SKM-1 treated with dmso at 0.1 percent for 144 hours (cell line): ENCODE measurements around the gene TBXA2R.
"Not testable (repeated sequence)": the region's sequence is repeated elsewhere in the genome, so short reads cannot be mapped to it uniquely, and the experiment has no call there.

Source experiments
- DNase-seq: peaks from one replicate; lab custom pipeline; 2025; ENCODE audit not compliant: unreplicated experiment; lab: John Stamatoyannopoulos, UW

TBXA2R gene

DNA sequence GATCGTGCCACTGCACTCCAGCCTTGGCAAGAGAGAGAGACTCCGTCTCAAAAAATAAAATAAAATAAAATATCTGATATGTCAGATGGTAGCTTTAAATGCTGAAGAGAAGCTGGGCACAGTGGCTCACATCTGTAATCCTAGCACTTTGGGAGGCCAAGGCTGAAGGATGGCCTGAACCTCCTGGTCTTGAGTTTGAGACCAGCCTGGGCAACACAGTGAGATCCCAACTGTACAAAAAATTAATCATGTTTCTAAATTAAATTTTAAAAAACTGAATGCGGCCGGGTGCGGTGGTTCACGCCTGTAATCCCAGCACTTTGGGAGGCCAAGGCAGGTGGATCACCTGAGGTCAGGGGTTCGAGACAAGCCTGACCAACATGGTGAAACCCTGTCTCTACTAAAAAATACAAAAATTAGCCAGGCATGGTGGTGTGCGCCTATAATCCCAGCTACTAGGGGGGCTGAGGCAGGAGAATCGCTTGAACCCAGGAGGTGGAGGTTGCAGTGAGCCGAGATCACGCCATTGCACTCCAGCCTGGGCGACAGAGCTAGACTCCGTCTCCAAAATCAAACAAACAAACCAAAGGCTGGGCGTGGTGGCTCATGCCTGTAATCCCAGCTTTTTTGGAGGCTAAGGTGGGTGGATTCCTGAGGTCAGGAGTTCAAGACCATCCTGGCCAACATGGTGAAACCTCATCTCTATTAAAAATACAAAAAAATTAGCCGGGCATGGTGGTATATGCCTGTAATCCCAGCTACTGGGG is 22.5 kb downstream of the TBXA2R start:
- not testable (repeated sequence) for DNase-seq

DNA sequence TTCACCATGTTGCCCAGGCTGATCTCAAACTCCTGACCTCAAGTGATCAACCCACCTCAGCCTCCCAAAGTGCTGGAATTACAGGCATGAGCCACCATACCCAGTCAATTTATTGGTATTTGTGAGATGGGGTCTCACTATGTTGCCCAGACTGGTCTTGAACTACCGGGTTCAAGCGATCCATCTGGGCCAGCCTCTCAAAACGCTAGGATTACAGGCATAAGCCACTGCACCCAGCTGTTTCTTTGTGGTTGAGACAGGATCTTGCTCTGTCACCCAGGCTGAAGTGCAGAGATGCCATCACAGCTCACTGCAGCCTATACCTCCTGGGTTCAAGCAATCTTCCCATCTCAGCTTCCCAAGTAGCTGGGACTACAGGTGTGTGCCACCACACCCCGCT is 24.9 kb downstream of the TBXA2R start:
- DNase-seq = not testable (repeated sequence)

DNA sequence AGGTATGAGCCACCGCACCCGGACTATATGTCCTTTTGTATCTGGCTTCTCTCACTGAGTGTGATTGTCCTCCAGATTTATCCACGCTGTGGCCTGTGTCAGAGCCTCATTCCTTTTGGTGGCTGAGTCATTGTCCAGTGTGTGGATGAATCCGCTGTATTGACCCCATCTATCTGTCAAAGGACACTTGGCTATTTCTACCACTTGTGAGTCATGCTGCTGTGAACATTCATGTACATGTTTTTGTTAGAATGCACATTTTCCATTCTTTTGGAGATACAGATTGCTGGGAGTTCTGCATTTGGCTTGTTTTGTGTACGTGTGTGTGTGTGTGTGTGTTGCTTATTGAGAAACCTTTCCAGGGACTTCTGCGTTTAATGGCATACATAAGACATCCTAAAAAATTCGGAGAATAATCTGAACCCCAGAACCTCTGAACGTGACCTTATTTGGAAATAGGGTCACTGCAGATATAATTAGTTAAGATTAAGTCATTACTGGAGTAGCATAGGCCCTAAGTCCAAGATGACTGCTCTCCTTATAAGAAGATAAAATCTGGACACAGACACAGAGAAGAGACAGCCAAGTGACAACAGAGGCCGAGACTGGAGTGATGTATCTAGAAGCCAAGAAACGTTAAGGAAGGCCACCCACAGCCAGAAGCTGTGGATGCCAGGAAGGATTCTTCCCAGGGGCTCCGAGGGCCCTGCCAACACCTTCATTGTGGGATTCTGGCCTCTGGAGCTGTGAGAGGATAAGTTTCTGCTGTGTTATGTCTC is 26.3 kb downstream of the TBXA2R start:
- DNase-seq = no peak

DNA sequence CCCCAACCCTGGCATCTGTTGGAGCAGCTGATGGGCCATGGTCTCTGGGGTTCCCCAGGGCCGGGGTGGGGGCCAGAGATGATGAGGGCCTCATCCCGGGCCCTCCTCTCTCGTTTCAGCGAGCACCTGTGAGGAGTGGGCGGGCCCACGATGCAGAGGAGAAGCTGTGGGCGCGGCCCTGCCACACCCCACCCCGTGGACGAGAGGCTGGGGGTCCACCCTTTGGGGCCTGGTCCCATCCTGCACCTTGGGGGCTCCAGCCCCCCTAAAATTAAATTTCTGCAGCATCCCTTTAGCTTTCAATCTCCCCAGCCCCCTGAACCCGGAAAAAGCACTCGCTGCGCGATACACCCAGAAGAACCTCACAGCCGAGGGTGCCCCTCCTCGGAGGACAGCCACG is 28.3 kb downstream of the TBXA2R start:
- no peak for DNase-seq

DNA sequence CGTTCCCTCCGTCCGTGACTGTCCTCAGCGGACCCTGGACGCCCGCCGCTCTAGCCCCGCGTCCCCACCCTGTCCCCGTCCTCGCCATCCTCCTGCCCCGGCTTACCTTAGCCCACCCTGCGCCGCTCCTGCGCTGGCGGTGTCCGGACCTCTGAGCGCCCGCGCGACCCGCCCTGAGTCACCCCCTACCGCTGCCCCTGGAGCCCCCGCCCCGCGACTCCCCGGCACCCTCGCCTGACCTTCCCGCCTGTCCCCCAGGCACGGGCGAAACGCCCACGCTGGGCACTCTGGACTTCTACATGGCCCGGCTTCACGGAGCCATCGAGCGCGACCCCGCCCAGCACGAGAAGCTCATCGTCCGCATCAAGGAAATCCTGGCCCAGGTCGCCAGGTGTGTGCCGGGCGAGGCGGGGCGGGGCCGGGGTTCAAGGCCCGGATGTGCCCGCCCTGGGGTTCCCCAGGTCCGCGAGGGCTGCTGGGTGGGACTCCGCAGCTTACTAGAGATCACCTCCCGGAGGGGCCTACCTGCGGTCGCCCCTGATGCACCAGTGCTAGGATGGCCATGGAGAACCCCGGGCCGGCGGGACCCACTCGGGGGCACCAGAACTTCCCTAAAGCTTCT is 28.8 kb downstream of the TBXA2R start:
- no peak for DNase-seq

DNA sequence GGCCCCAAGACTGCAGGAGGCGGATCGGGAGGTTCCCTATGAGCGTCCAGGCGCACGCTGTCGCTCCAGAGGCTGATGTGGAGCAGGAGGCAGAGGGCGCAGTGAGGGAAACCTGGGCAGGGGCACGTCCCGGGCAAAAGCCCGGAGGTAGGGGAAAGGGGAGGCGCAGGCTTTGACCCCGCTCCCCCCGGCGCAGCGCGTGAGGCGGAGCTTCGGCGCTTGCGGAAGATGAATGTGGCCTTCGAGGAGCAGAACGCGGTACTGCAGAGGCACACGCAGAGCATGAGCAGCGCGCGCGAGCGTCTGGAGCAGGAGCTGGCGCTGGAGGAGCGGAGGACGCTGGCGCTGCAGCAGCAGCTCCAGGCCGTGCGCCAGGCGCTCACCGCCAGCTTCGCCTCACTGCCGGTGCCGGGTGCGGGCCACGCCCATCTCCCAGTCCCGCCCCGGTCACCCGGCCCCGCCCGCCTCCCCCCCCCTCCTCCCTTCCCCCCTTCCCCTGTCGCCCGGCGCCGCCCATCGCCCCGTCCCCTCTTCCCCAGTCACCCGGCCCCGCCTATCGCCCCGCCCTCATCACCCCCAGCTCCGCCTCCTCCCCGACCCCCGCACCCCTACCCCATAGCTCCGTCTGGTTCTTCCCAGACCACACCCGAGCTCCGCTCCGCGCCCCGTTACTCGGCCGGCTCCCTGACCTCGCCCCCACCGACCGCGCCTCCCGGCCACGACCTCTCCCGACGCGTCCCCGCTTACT is 29.8 kb downstream of the TBXA2R start:
- no peak for DNase-seq

DNA sequence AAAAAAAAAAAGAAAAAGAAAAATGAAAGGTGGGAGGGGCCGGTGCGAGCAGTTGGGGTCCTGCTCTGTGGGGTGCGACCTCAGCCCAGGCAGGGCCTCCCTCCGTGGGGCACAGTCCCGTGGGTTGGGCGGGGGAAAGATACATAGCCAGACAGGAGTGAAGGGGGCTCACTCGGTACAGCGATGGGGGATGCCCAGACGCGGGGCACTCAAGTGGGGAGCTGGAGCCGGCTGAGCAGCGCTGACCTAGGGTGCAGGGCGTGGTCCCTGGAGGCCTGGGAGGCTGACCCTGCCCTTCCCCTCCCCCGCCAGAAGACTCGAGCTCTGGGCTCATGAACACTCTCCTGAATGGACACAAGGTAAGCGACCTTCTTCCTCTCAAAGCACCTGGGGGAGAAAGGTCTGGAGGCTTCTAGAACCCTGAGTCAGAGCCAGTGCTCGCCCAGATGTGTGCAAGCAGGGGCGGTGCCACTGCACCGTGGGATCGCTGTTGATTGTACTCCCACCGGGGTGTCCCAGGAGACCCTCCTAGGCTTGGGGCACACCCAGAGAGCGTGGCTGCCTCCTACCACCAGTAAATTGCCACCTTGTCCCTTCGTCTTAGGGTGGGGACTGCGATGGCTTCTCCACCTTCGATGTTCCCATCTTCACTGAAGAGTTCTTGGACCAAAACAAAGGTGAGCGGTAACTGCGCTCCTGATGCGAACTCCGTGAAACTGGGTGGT is 30.6 kb downstream of the TBXA2R start:
- no peak for DNase-seq

DNA sequence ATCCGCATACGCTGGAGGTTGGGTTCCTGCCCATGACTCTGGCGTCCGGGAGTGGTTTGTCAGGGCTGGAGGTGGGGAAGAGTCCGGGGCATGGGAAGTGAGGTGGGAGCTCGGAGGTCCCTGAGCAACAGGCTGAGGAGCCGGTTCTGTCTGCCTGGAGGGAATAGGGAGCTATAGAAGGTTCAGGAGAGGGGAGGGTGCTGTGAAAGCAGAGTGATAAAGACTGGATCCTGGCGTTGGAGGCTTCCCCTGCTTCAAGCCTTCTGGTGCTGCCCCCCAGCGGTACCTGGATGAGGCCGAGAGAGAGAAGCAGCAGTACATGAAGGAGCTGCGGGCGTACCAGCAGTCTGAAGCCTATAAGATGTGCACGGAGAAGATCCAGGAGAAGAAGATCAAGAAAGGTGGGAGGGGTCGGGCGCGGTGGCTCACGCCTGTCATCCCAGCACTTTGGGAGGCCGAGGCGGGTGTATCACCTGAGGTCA is 31.4 kb downstream of the TBXA2R start:
- peak; percentile 50 for DNase-seq

DNA sequence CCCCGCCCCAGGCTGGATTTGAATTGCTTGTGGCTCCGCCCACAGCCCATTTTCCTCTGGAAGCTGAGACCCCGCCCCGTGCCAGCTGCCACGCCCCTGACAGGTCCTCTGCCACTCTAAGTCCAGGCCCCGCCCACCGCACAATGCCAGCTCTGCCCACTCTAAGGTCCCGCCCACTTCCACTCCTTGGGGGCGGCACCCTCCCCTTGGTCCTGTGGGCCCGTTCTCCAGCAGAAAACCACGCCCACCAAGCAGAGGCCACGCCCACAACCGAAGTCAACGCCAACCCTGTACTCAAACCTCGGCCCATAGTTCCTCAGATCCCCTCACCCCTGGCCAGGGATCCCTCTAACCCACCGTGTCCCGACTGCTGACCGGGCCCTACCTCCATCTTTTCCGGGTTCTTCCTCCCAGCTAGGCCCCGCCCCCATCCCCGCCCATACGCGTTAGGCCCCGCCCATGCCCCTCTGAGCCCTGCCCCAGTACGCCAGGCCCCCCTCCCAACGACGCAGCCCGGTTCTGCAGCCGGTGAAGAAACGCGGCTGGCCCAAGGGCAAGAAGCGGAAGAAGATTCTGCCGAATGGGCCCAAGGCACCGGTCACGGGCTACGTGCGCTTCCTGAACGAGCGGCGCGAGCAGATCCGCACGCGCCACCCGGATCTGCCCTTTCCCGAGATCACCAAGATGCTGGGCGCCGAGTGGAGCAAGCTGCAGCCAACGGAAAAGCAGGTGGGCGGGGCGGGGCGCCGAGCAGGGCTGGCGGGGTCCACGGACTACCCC is 32.6 kb downstream of the TBXA2R start:
- peak; percentile 97 for DNase-seq

DNA sequence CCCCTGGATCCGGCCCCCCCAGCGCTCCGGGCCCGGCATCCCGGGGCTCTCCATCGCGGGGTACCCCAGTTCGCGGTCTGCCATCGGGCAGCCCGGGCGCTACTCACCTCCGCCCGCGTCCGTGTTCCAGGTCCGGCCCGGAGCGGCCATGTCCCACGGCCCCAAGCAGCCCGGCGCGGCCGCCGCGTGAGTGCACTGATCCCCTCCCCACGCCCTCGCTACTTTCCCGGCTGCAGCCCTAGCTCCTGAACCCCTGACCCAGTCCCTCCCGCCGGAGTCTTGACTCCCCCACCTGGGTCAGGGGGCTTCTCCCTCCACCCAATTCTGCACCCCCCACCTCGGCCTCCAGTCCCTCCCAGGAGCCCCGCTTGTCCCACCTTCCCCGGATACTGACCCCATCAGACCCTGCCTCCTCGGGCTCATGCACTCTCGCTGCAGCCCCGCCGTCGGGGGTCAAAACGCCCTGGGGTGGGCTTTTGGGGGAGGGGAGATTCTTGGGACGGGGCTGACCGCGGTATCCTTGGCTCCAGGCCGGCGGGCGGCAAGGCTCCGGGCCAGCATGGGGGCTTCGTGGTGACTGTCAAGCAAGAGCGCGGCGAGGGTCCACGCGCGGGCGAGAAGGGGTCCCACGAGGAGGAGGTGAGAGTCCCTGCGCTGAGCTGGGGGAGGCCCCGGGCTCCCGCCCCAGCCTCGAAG is 33.4 kb downstream of the TBXA2R start:
- DNase-seq = no peak

DNA sequence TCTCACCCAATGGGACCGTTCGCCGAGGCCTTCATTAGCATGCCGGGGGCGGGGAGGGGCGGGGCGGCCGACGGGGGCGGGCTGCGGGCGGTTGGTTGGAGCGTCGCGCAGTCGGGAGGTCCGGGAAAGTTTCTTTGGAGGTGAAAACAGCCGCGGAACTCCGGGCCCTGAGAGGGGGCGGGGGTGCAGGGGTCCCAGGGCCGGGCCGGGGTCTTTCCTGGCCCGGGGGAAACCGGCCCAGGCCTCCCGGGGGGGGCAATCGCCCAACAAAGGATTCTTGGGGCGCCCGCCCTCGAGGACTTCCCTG is 33.9 kb downstream of the TBXA2R start, which contains the start of gene HMG20B:
Gene HMG20B, plus strand, starts transcription at position 90 of the 307 bp plus-strand sequence. CDS start 366 bp downstream, outside the sequence.
- no peak for DNase-seq

DNA sequence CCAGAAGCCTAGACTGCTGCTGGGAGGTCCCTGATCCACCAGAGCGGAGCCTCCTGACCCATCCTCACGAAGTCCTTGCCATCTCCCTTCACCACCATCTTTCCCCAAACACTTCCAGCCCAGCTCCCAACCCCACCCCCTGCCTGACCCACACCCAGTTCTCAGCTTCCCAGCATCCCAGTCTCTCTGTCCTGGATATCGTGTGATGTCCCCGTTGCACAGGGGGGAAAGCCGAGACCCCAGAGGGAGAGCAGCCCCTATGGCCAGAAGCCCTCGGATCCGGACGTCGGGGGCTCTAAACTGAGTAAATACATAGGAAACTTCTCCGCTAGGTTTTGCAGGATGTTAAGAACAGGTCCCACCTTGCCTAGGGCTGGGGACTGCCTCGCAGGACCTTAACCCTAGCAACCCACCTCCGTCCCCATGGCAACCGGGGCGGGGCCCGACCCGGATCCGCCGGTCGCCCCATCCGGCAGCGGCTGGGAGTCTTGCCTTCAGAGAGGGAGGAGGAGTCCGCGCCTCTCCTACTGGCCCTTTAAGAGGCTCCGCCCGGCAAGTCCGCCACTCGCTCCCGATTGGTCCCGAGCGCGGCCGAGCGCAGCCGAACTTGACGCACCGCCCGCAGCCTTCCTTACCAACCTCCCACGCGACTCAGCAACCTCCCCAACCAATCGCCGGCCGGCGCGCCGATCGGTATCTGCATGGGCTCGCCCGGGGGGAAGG is 34.4 kb downstream of the TBXA2R start:
- peak; percentile 99 for DNase-seq

DNA sequence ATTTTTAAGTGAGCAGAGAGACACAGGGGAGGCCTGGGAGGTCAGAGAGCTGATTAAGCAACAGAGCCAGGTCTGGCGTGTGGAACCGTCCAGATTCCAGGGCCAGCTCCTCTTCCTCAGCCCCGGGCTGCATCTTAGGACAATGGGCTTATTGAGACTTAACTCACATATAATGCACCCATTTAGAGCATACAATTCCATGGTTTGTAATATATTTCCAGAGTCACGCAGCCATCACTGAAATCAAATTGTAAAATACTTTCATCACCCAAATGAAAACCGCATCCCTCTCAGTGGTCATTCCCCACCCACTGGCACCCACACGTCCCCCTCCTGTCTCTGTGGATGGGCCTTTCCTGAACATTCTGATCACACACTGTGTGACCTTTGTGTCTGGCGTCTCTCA is 36.1 kb downstream of the TBXA2R start:
- no peak for DNase-seq

DNA sequence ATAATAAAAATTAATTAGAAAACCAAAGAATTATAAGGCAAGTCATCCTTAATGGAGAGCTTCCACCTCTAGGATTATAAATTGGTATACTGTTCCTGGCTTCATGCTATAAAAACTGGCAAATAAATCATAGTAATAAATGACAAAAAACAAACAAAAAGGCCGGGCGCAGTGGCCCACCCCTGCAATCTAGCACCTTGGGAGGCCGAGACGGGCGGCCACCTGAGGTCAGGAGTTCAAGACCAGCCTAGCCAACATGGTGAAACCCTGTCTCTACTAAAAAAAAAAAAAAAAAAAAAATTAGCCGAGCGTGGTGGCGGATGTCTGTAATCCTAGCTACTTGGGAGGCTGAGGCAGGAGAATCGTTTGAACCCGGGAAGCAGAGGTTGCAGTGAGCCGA is 36.6 kb downstream of the TBXA2R start:
- not testable (repeated sequence) for DNase-seq

DNA sequence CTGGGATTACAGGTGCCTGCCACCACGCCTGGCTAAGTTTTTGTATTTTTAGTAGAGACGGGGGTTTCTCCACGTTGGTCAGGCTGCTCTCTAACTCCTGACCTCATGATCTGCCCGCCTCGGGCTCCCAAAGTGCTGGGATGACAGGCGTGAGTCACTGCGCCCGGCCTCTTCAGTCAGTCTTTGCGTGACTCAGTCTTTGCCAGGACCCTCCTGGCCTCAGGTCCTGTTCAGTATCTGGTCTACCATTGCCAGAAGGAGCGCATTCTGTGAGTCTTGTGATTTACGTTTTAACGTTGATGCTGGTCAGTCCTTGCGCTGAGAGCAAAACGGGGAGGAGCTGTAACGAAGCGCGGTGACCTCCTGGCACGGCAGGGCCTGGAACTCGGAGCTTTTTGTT is 41.5 kb downstream of the TBXA2R start:
- no peak for DNase-seq

DNA sequence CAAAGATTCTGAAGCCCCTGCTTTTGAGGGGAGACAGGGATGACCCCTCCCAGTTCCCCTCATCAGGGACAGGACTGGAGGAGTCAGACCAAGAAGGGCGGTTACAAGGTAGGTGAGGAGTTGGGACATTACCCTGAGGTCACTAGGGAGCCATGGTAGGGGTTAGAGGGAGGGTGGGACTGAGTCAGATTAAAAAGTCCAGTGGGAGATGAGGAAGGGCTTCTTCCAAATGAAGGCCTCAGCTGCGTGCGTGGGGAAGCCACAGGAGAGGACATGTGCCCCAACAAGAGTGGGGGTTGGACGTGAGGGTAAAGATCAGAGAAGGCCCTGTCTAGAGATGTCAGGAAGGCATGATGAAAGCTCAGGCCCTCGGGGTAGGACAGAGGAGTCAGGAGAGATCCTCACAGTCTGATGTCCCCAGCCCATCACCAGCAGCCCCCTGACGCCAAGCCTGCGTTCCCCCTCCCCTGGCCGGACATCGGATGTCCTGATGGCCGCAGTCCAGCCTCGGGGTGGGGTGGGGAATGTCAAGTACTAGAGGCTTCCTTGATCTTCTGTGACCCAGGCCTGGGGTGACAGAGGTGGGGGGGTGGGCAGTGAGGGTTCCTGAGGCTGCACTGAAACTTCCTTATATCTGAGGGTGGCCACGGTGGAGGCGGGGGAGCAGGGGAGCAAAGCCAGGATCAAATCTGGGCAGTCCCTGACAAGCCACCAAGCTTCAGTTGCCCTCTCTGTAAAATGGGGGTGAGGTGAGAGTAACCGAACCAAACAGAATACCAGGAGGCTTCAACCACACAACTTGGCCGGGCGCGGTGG is 42.8 kb downstream of the TBXA2R start:
- DNase-seq = no peak

DNA sequence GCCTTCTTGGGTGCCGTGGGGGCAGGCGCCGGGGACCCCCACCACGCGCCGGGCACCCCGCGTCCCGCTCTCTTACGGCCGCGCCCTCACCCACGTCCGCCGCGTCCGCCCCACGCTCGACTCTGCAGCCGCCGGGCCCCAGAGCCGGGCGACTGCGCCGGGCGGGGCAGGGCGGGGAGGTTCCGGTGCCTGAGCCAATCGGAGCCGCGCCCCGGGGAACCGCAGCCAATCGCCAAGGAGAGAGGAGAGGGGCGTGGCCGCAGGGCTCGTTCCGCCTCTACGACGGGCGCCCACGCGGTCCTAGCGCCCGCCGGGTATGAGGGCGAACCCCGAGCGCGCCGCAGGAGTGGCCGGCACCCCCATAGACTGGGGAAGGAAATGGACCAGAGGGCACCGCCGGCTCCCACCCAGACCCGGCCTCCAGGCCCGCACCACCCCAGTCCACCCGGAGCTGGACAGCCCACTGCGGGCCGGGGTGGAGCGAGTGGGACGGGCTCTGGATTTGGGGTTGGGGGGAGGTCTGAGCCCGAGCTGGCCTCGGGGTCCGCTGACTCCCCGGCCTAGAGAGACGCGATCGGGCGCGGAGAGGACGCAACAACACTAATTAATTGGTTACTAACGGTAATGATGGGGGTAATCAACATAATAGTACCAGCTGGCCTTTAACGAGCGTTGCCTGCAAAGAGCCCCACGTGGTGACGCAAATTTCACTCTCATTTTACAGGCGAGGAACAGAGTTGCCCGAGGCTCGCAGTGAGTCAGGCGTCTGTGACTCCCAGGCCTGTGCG is 49.0 kb downstream of the TBXA2R start, which contains the start of gene MFSD12:
Gene MFSD12, minus strand, starts transcription at position 126 of the 788 bp plus-strand sequence. CDS start 183 bp downstream, outside the sequence.
- peak; percentile 89 for DNase-seq
